Mesangial cell (primary cell): ENCODE data around the gene IGSF8. TPM values are rescaled to one million over a fixed set of nuclear protein-coding genes. Genes with fewer than 3 reads are reported as not detected.

ENCODE experiments used
- total RNA-seq: library from RNA; depleted of rRNA; stranded (reverse); fragments of >200 nt; gene quantifications from 2 replicates; pipeline ENCODE4 v1.2.3, GENCODE V29; 2015

Gene IGSF8
- total RNA-seq, result 24.3 and 31.2 TPM in 2 replicates

GRCh38 chr1:160097911-160098851, at the start of gene IGSF8:
IGSF8 (minus strand) TSS chr1:160098619; CDS start chr1:160098472, 147 bp downstream.

GRCh38 chr1:160115545-160116282, 17.3 kb upstream of the IGSF8 start, which contains the start of gene ATP1A2:
ATP1A2 (plus strand) TSS chr1:160115759; CDS start chr1:160115862, 103 bp downstream.

GRCh38 chr1:160081261-160081936, 17.0 kb downstream of the IGSF8 start, which contains the start of gene KCNJ9:
KCNJ9 (plus strand) TSS chr1:160081538; CDS start chr1:160084031, 2,493 bp downstream.

GRCh38 chr1:160069460-160070231, 28.8 kb downstream of the IGSF8 start, which contains the start of gene KCNJ10:
KCNJ10 (minus strand) TSS chr1:160070160; CDS start chr1:160042532, 27,628 bp downstream.

Other genes with a start within 250 kb of the IGSF8 start
- gene VSIG8, start 236.0 kb downstream of the IGSF8 start, total RNA-seq, result not detected in 2 replicates
- gene CFAP45, start 198.5 kb downstream of the IGSF8 start, total RNA-seq, result 0.16 and 0.63 TPM in 2 replicates
- 620 and 1,348 TPM in 2 replicates for gene TAGLN2, start 173.1 kb downstream of the IGSF8 start, total RNA-seq
- 0.16 and 0.76 TPM in 2 replicates for gene IGSF9, start 153.0 kb downstream of the IGSF8 start, total RNA-seq
- not detected in 2 replicates for gene SLAMF9, start 144.4 kb downstream of the IGSF8 start, total RNA-seq
- 2.1 and 3.3 TPM in 2 replicates for gene PIGM, start 66.6 kb downstream of the IGSF8 start, total RNA-seq
- gene KCNJ10, start 28.5 kb downstream of the IGSF8 start, total RNA-seq, result not detected in 2 replicates
- gene KCNJ9, start 17.1 kb downstream of the IGSF8 start, total RNA-seq, result not detected in 2 replicates
- under 0.01 TPM in 1 of 2 replicates, not detected in the other for gene ATP1A2, start 17.1 kb upstream of the IGSF8 start, total RNA-seq
- not detected in 2 replicates for gene ATP1A4, start 53.0 kb upstream of the IGSF8 start, total RNA-seq
- gene CASQ1, start 92.0 kb upstream of the IGSF8 start, total RNA-seq, result not detected in 2 replicates
- gene PEA15, start 106.8 kb upstream of the IGSF8 start, total RNA-seq, result 89.0 and 125 TPM in 2 replicates
- gene DCAF8, start 163.9 kb upstream of the IGSF8 start, total RNA-seq, result 36.2 and 55.9 TPM in 2 replicates
- gene PEX19, start 186.5 kb upstream of the IGSF8 start, total RNA-seq, result 25.9 and 35.4 TPM in 2 replicates
- gene COPA, start 244.6 kb upstream of the IGSF8 start, total RNA-seq, result 123 and 152 TPM in 2 replicates
- 80.8 and 162 TPM in 2 replicates for gene NCSTN, start 244.8 kb upstream of the IGSF8 start, total RNA-seq